Measurements from ENCODE around the gene NUP188. TPM values are rescaled to one million over a fixed set of nuclear protein-coding genes. Genes with fewer than 3 reads are reported as not detected.

The NUP188 gene
- total and polyA plus RNA-seq, 2 experiments from 2014 or later: 25.5 to 117 TPM

DNA sequence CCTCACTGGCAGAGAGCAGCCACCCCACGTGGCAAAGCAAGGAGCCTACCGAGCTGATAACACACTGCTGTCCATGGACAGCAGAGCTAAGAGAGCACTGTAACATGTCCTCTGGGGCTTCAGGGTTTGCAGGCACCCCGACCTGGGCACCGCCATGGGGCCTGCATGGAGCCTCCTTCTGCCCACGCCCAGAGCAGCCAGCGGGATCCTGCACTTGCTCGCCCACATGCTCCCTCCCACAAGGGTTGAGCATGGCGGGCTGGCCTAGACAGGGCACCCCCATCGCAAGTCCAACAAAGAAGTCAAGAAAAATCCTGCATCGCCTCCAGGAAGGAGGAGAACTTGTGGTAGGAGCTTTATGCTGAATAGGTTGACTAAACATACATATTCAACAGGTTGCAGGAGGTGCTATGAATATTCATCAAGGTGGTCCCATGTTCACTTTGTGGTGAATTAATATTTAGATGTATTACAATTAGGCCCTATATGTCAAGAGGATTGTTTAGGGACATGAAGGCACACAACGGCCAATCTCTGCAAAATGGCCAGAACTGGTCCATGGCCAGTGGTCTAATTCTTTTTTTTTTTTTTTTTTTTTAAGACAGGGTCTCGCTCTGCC, 85.2 kb downstream of the NUP188 start:
- Histone ChIP-seq H3K4me1 (ENCODE audit: insufficient read depth) (no peaks in the 10 kb centered on the region), H4K20me1 (replicated peaks; ENCODE audit: insufficient read depth) (no peaks in the 10 kb centered on the region), H3K4me3 (no peak overlapping the region), H3K79me2 (replicated peaks; ENCODE audit: insufficient read depth) (peaks cover 8% of the 10 kb centered on the region), H3F3A (replicated peaks; ENCODE audit: low read depth) (0 out of 2 replicates have a peak, but pooled peaks cover 2% of the 10 kb centered on the region), H2AFZ (no peak overlapping the region), H3K27ac (ENCODE audit: low read depth) (no peak overlapping the region), H3K27me3 (ENCODE audit: insufficient read depth) (no peaks in the 10 kb centered on the region), H3K4me2 (no peak overlapping the region), H3K36me3 (ENCODE audit: insufficient read depth) (no peaks in the 10 kb centered on the region), H3K9me2 (ENCODE audit: insufficient read depth) (no peaks in the 10 kb centered on the region)
- H3K4me3 Mint-ChIP-seq: no peak overlapping the region
- no peak for DNase-seq (ENCODE audit: low spot score)
- no peaks in the 10 kb centered on the region for H3K9me3 Mint-ChIP-seq
- peaks cover 10% of the 10 kb centered on the region for H3K27me3 Mint-ChIP-seq (ENCODE audit: insufficient read depth, low read depth, poor library complexity)
- no peak for TF ChIP-seq EZH2 (IDR thresholded peaks at IDR 0.05; ENCODE audit: low read depth, unreplicated experiment)
- no peak for TF ChIP-seq POLR2AphosphoS5 (IDR thresholded peaks at IDR 0.05; ENCODE audit: low read depth)
- TF ChIP-seq STAT1 (IDR thresholded peaks at IDR 0.05; ENCODE audit: unreplicated experiment): no peak
- TF ChIP-seq, protein P1, sequence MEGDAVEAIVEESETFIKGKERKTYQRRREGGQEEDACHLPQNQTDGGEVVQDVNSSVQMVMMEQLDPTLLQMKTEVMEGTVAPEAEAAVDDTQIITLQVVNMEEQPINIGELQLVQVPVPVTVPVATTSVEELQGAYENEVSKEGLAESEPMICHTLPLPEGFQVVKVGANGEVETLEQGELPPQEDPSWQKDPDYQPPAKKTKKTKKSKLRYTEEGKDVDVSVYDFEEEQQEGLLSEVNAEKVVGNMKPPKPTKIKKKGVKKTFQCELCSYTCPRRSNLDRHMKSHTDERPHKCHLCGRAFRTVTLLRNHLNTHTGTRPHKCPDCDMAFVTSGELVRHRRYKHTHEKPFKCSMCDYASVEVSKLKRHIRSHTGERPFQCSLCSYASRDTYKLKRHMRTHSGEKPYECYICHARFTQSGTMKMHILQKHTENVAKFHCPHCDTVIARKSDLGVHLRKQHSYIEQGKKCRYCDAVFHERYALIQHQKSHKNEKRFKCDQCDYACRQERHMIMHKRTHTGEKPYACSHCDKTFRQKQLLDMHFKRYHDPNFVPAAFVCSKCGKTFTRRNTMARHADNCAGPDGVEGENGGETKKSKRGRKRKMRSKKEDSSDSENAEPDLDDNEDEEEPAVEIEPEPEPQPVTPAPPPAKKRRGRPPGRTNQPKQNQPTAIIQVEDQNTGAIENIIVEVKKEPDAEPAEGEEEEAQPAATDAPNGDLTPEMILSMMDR (conservative IDR thresholded peaks at IDR 0.05; ENCODE audit: low read depth in 2 of 2): no peak
- TF ChIP-seq, protein P2, sequence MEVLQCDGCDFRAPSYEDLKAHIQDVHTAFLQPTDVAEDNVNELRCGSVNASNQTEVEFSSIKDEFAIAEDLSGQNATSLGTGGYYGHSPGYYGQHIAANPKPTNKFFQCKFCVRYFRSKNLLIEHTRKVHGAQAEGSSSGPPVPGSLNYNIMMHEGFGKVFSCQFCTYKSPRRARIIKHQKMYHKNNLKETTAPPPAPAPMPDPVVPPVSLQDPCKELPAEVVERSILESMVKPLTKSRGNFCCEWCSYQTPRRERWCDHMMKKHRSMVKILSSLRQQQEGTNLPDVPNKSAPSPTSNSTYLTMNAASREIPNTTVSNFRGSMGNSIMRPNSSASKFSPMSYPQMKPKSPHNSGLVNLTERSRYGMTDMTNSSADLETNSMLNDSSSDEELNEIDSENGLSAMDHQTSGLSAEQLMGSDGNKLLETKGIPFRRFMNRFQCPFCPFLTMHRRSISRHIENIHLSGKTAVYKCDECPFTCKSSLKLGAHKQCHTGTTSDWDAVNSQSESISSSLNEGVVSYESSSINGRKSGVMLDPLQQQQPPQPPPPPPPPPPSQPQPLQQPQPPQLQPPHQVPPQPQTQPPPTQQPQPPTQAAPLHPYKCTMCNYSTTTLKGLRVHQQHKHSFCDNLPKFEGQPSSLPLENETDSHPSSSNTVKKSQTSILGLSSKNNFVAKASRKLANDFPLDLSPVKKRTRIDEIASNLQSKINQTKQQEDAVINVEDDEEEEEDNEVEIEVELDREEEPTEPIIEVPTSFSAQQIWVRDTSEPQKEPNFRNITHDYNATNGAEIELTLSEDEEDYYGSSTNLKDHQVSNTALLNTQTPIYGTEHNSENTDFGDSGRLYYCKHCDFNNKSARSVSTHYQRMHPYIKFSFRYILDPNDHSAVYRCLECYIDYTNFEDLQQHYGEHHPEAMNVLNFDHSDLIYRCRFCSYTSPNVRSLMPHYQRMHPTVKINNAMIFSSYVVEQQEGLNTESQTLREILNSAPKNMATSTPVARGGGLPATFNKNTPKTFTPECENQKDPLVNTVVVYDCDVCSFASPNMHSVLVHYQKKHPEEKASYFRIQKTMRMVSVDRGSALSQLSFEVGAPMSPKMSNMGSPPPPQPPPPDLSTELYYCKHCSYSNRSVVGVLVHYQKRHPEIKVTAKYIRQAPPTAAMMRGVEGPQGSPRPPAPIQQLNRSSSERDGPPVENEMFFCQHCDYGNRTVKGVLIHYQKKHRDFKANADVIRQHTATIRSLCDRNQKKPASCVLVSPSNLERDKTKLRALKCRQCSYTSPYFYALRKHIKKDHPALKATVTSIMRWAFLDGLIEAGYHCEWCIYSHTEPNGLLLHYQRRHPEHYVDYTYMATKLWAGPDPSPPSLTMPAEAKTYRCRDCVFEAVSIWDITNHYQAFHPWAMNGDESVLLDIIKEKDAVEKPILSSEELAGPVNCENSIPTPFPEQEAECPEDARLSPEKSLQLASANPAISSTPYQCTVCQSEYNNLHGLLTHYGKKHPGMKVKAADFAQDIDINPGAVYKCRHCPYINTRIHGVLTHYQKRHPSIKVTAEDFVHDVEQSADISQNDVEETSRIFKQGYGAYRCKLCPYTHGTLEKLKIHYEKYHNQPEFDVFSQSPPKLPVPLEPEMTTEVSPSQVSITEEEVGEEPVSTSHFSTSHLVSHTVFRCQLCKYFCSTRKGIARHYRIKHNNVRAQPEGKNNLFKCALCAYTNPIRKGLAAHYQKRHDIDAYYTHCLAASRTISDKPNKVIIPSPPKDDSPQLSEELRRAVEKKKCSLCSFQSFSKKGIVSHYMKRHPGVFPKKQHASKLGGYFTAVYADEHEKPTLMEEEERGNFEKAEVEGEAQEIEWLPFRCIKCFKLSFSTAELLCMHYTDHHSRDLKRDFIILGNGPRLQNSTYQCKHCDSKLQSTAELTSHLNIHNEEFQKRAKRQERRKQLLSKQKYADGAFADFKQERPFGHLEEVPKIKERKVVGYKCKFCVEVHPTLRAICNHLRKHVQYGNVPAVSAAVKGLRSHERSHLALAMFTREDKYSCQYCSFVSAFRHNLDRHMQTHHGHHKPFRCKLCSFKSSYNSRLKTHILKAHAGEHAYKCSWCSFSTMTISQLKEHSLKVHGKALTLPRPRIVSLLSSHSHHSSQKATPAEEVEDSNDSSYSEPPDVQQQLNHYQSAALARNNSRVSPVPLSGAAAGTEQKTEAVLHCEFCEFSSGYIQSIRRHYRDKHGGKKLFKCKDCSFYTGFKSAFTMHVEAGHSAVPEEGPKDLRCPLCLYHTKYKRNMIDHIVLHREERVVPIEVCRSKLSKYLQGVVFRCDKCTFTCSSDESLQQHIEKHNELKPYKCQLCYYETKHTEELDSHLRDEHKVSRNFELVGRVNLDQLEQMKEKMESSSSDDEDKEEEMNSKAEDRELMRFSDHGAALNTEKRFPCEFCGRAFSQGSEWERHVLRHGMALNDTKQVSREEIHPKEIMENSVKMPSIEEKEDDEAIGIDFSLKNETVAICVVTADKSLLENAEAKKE (CRISPR knock-in tag; IDR thresholded peaks at IDR 0.05): no peak
- no peak overlapping the region for H3K27ac Mint-ChIP-seq
- peaks cover 9% of the 10 kb centered on the region for H3K4me1 Mint-ChIP-seq
- H3K36me3 Mint-ChIP-seq (ENCODE audit: low read depth): no peaks in the 10 kb centered on the region; the same call in 2 of the 3 replicates
- ATAC-seq: no peak

Data from GM23338 (cell line).